Small intestine (tissue), 7 donors: ENCODE measurements around the gene GAS2. TPM values are rescaled to one million over a fixed set of nuclear protein-coding genes. Genes with fewer than 3 reads are reported as not detected.

ENCODE experiments used
- DNase-seq, 2 donors: peaks; one replicate each; pipeline versions ENCODE4 v3.0.0 to v3.0.0-alpha.2; 2013
- FAIRE-seq: peaks from 2 replicates; lab custom pipeline; 2012; peaks lifted over from hg19 to GRCh38; lab: Jason Lieb, UNC
- H3K27ac ChIP-seq, 3 donors: one replicate each; pipeline ENCODE4 v1.5.1; 2013; ENCODE audit warnings: low read length in 2 of 3, mild to moderate bottlenecking in 2 of 3, control low read depth in 1 of 3, inconsistent platforms in 1 of 3, low read depth in 1 of 3, moderate library complexity in 1 of 3
- H3K27me3 ChIP-seq, 3 donors: one replicate each; pipeline ENCODE4 v1.6.1; 2013; ENCODE audit warnings: low read length in 3 of 3, inconsistent platforms in 1 of 3; ENCODE audit not compliant: control insufficient read depth in 3 of 3, insufficient read depth in 3 of 3
- H3K36me3 ChIP-seq, 3 donors: one replicate each; pipeline ENCODE4 v1.6.1; 2013; ENCODE audit warnings: low read length in 3 of 3, inconsistent platforms in 1 of 3, low read depth in 1 of 3, mild to moderate bottlenecking in 1 of 3, moderate library complexity in 1 of 3; ENCODE audit not compliant: control insufficient read depth in 3 of 3, insufficient read depth in 2 of 3
- H3K4me1 ChIP-seq, 3 donors: one replicate each; pipeline ENCODE4 v1.6.1; 2013; ENCODE audit warnings: low read length in 2 of 3, inconsistent platforms in 1 of 3, low read depth in 1 of 3, mild to moderate bottlenecking in 1 of 3, moderate library complexity in 1 of 3; ENCODE audit not compliant: control insufficient read depth in 3 of 3, insufficient read depth in 2 of 3
- H3K4me3 ChIP-seq, 3 donors: one replicate each; pipeline ENCODE4 v1.5.1; 2013; ENCODE audit warnings: low read length in 3 of 3, control low read depth in 1 of 3, inconsistent platforms in 1 of 3, low read depth in 1 of 3, mild to moderate bottlenecking in 1 of 3, moderate library complexity in 1 of 3
- H3K9me3 ChIP-seq, 2 donors: one replicate each; pipeline ENCODE4 v1.6.1; 2013; ENCODE audit warnings: low read depth in 1 of 2, low read length in 1 of 2; ENCODE audit not compliant: control insufficient read depth in 2 of 2, insufficient read depth in 1 of 2
- WGBS, 3 donors: extraction: QIAGEN DNeasy Blood & Tissue Kit; methylation state at CpG; one replicate each; pipeline ENCODE4 v1.1.7; 2013; 5-methylcytosine and 5-hydroxymethylcytosine counted together
- polyA plus RNA-seq, 4 donors: library from polyadenylated mRNA; stranded (reverse) in 3 of 4; unstranded in 1 of 4; fragments of 200-250 nt in 3 of 4; fragments of 120-200 nt in 1 of 4; gene quantifications; one replicate each; pipeline versions ENCODE4 v1.2.1 to v1.2.3, GENCODE V29; 2013
- donor health status: healthy with polysubstance abuse.
- donor health status: control.
- donor health status: control.
- donor health status: Bipolar disorder and iron deficiency.
- donor health status: healthy.

Gene GAS2
- polyA plus RNA-seq, 4 donors, result 2.4 to 7.2 (median 2.9) TPM

DNA sequence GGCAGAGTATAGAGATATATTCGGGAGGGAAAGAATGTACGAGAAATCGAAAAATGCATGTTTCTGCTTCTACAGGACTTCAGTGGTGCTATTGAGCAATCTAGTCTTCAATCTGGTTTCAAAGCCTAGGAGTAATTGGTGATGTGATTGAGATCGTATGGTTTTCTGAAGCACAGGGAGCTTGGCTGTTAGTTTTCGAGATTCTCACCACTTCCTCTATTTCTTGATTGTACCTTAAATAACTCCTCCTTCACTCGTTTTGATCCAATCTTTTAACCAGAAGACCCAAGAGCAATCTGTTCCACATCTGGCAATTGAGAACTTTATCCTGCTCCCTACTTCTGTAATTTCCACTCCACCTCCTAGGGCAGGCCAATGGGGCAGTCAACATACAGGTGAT is 193.3 kb downstream of the GAS2 start:
- no peak overlapping the region for H3K4me3 ChIP-seq
- no peak for DNase-seq
- no peak for FAIRE-seq
- H3K9me3 ChIP-seq, result no peaks in the 10 kb centered on the region
- H3K27me3 ChIP-seq, result no peaks in the 10 kb centered on the region
- H3K4me1 ChIP-seq, result no peaks in the 10 kb centered on the region
- 76 to 89% (median 85%) methylated on average over 6 of the region's 6 CpGs for WGBS, 3 donors
- no peaks in the 10 kb centered on the region for H3K36me3 ChIP-seq
- H3K27ac ChIP-seq, result no peak overlapping the region

DNA sequence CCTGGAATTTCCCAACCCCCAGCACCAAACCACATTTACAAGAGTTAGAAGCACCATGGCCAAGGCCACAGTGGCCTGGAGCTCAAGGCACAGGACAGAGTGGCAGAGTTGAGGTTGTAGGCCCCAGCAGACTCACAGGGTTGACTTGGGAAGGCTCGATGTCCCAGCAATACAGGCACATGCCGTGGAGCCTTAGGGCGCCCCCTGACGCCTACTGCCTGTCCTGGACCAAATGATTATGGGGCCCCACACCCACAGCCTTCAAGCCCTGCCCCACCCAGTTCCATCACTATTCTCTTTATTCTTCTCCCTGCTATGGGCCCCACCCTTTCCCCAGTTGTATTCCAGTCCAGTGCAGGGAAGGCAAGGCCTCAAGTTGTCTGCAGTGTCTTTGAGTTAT is 193.8 kb downstream of the GAS2 start, which contains the start of gene CCDC179:
Gene CCDC179 (minus strand): TSS at position 234 of the 400 bp plus-strand sequence. CDS start 53 bp downstream, at position 181.
- DNase-seq (no peak), FAIRE-seq (no peak)
- Histone ChIP-seq H3K36me3 (no peaks in the 10 kb centered on the region), H3K4me1 (no peaks in the 10 kb centered on the region), H3K27me3 (no peaks in the 10 kb centered on the region), H3K4me3 (no peak within 1 kb of the TSS), H3K27ac (no peak within 1 kb of the TSS), H3K9me3 (no peaks in the 10 kb centered on the region)
- WGBS, 3 donors, result 92 to 99% (median 95%) methylated on average over 4 of the region's 4 CpGs

Other genes with a start within 250 kb of the GAS2 start
- 10 to 100 TPM in 3 of 4 donors, 1 to 10 TPM in 1; 6.2 to 16.3 (median 13.0) TPM for gene FANCF, start 40.8 kb upstream of the GAS2 start, polyA plus RNA-seq
- gene SVIP, start 163.2 kb downstream of the GAS2 start, polyA plus RNA-seq, result 10 to 100 TPM; 10.6 to 29.3 (median 13.1) TPM
- not detected for gene CCDC179, start 193.9 kb downstream of the GAS2 start, polyA plus RNA-seq